ENCODE results near the gene TNFRSF1B.

The TNFRSF1B gene
- 154 to 185 (median 180) reads per million in 3 donors for total RNA-seq

DNA sequence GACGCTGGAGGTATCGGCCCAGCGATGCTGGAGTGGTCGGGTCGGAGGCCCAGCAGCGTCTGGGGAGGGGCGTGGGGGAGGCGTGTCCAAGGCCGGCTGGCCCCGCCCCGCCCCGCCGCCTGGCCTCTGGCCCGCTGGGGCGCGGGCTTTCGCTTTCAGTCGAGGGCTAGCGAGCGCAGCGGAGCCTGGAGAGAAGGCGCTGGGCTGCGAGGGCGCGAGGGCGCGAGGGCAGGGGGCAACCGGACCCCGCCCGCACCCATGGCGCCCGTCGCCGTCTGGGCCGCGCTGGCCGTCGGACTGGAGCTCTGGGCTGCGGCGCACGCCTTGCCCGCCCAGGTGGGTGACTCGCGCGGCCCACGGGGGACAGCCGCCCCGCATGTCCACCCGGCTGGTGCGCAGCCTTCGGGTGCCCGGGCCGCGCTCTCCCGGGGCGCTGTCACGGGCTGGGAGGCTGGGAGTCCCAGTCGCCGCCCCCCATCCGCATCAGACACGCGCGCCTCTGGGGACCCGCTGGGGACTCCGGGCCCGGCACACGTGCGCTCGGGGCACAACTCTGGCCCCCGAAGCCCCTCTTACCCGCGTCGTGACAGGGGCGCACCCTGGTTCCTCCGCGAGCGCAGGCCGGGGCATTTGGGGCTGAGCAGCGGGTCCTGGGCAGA lies at the start of gene TNFRSF1B:
Gene TNFRSF1B, plus strand, starts transcription at position 158 of the 659 bp plus-strand sequence. Its CDS starts 101 bp downstream, at position 259.
- H3K27ac ChIP-seq (ENCODE audit: insufficient read depth, low read length, poor library complexity, severe bottlenecking), result peak within 1 kb of the TSS; percentile 88
- peak; percentile 46 to 67 (median 47) for DNase-seq
- H3K27me3 ChIP-seq (replicated peaks; ENCODE audit: control insufficient read depth, insufficient read depth, low read length, poor library complexity, severe bottlenecking), result no peaks in the 10 kb centered on the region
- H3K4me3 ChIP-seq (ENCODE audit: insufficient read depth, low read depth, low read length, poor library complexity, severe bottlenecking), result peak within 1 kb of the TSS; percentile 86
- H3K4me1 ChIP-seq (ENCODE audit: control insufficient read depth, insufficient read depth, low read length, poor library complexity, severe bottlenecking), result peaks cover 53% of the 10 kb centered on the region
- H3K36me3 ChIP-seq (ENCODE audit: control insufficient read depth, insufficient read depth, low read length), result no peaks in the 10 kb centered on the region
- H3K9me3 ChIP-seq (ENCODE audit: control insufficient read depth, low read length), result no peaks in the 10 kb centered on the region

DNA sequence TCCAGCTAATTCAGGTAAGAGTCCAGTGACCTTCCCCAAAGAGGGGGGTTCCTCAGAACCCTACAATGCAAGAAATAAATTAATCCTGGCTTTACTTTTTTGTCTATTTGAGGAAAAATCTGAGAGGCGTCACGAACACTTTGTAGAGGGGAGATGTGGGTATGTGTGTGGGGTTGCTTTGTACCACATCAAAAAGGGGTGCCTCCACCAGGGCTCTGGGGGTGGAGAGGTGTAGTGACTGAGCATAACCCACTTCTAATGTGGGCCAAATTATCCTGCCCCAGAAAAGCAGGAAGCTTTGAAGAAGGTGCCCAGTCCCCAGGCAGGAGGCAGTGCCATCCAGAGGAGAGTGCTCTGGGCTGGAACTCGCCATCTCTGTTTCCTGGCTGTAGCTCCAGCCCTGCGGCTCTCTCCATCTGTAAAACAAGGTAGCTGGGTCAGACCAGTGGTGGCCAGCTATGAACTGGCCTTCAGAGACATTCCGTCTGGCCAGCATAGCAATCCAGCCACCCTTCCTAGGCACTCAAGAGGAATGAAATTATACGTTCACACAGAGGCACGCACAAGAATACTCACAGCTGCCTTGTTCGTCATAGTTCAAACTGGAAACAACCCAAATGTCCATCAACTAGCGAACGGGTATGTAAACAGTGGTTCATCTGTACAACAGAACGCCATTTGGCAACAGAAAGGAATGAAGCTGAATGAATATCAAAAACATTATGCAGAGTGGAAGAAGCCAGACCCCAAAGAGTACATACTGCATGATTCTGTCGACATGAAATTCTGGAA lies 45.4 kb upstream of the TNFRSF1B start:
- Histone ChIP-seq H3K27ac (ENCODE audit: insufficient read depth, low read length, poor library complexity, severe bottlenecking) (no peak overlapping the region), H3K4me1 (ENCODE audit: control insufficient read depth, insufficient read depth, low read length, poor library complexity, severe bottlenecking) (peaks cover 23% of the 10 kb centered on the region), H3K9me3 (ENCODE audit: control insufficient read depth, low read length) (no peaks in the 10 kb centered on the region), H3K4me3 (ENCODE audit: insufficient read depth, low read depth, low read length, poor library complexity, severe bottlenecking) (no peak overlapping the region), H3K36me3 (ENCODE audit: control insufficient read depth, insufficient read depth, low read length) (no peaks in the 10 kb centered on the region), H3K27me3 (replicated peaks; ENCODE audit: control insufficient read depth, insufficient read depth, low read length, poor library complexity, severe bottlenecking) (no peaks in the 10 kb centered on the region)
- DNase-seq, result no peak

DNA sequence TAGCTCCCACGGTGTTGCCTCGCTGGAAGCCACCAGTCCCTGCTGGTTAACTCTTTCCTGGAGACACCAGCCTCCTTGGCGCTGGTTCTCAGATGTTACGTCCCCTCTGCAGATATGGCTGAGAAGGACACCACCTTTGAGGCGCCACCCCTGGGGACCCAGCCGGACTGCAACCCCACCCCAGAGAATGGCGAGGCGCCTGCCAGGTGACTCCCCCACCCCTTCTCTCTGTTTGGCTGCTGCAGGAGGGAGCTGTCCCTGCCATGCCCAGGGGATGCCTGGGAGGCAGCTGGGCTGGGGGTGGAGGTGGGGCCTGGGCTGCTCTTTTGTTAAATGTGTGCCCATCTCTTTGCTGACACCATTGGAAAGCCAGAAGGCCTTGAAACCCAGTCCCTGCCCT lies 43.6 kb upstream of the TNFRSF1B start:
- peaks cover 23% of the 10 kb centered on the region for H3K4me1 ChIP-seq (ENCODE audit: control insufficient read depth, insufficient read depth, low read length, poor library complexity, severe bottlenecking)
- DNase-seq, result no peak
- H3K9me3 ChIP-seq (ENCODE audit: control insufficient read depth, low read length), result no peaks in the 10 kb centered on the region
- no peak overlapping the region for H3K4me3 ChIP-seq (ENCODE audit: insufficient read depth, low read depth, low read length, poor library complexity, severe bottlenecking)
- H3K27me3 ChIP-seq (replicated peaks; ENCODE audit: control insufficient read depth, insufficient read depth, low read length, poor library complexity, severe bottlenecking), result no peaks in the 10 kb centered on the region
- H3K27ac ChIP-seq (ENCODE audit: insufficient read depth, low read length, poor library complexity, severe bottlenecking), result no peak overlapping the region
- no peaks in the 10 kb centered on the region for H3K36me3 ChIP-seq (ENCODE audit: control insufficient read depth, insufficient read depth, low read length)

DNA sequence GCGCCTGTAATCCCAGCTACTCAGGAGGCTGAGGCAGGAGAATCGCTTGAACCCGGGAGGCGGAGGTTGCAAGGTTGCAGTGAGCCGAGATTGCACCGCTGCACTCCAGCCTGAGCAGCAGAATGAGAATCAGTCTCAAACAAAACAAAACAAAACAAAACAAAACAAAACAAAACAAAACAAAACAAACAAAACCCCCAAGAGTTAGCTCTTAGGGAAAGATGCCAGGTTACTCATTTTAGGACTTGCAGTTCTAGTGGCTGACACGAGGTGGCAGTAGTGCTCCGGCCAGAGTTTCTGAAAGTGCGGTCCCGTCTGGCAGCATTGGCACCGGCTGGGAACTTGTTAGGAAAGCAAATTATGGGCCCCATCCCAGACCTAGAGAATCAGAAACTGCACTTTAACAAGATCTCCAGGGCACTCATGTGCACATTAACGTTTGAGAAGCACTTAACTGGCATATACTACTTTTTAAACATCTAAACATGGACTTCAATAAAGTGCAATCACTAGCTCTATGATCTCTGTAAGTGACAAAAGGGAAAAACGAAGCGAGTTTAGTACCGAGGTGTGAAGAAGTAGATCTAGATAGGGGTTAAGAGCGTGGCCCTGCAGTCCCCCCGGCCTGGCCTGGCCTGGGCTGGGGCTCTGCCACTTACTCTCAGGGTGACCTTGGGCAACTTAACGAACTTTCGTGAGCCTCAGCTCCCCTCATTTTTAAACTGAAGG lies 41.9 kb upstream of the TNFRSF1B start:
- Histone ChIP-seq H3K4me3 (ENCODE audit: insufficient read depth, low read depth, low read length, poor library complexity, severe bottlenecking) (no peak overlapping the region), H3K4me1 (ENCODE audit: control insufficient read depth, insufficient read depth, low read length, poor library complexity, severe bottlenecking) (peaks cover 23% of the 10 kb centered on the region), H3K9me3 (ENCODE audit: control insufficient read depth, low read length) (no peaks in the 10 kb centered on the region), H3K36me3 (ENCODE audit: control insufficient read depth, insufficient read depth, low read length) (no peaks in the 10 kb centered on the region), H3K27me3 (replicated peaks; ENCODE audit: control insufficient read depth, insufficient read depth, low read length, poor library complexity, severe bottlenecking) (no peaks in the 10 kb centered on the region), H3K27ac (ENCODE audit: insufficient read depth, low read length, poor library complexity, severe bottlenecking) (no peak overlapping the region)
- DNase-seq, result peak; percentile 64 to 70 (median 69)

DNA sequence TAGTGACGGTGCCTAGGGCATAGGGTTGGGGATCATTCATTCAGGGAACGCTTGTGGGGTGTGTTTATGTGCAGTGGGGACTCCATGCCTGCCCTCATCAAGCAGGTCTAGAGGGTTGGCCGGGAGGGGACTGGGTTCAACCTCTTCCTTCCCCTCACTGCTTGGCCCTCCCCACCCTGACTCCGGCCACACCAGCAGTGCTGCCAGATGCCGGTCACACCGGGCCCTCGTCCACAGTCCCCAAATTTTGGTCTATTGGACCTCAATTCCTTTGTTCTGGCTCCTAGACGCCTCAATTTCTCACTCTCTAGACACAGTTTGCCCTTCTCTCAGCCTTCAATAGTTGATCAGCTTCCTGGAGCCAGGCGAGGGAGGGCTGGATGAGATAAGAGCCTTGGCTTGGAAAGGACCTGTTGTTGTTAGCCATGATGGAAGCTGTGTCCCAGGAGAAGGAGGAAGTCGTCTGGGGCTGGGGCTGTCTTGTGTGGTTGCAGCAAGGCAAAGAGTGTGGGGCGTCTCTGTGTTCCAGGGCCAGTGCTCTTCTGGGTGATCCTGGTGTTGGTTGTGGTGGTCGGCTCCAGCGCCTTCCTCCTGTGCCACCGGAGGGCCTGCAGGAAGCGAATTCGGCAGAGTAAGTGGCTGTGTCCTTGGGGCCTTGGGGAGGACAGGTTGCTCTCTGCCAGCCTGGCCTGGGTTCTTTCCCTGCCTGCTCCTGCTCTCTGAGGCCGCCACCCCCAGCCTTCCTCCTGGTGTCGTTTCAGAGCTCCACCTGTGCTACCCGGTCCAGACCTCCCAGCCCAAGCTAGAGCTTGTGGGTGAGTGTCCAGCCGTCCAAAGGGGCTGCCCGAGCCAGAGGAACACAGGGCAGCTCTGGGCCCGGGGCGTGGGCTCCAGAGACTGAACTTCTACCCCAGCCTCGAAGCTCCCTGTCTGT lies 41.1 kb upstream of the TNFRSF1B start:
- Histone ChIP-seq H3K4me1 (ENCODE audit: control insufficient read depth, insufficient read depth, low read length, poor library complexity, severe bottlenecking) (peaks cover 27% of the 10 kb centered on the region), H3K36me3 (ENCODE audit: control insufficient read depth, insufficient read depth, low read length) (no peaks in the 10 kb centered on the region), H3K9me3 (ENCODE audit: control insufficient read depth, low read length) (no peaks in the 10 kb centered on the region), H3K4me3 (ENCODE audit: insufficient read depth, low read depth, low read length, poor library complexity, severe bottlenecking) (no peak overlapping the region), H3K27ac (ENCODE audit: insufficient read depth, low read length, poor library complexity, severe bottlenecking) (no peak overlapping the region), H3K27me3 (replicated peaks; ENCODE audit: control insufficient read depth, insufficient read depth, low read length, poor library complexity, severe bottlenecking) (no peaks in the 10 kb centered on the region)
- no peak for DNase-seq

DNA sequence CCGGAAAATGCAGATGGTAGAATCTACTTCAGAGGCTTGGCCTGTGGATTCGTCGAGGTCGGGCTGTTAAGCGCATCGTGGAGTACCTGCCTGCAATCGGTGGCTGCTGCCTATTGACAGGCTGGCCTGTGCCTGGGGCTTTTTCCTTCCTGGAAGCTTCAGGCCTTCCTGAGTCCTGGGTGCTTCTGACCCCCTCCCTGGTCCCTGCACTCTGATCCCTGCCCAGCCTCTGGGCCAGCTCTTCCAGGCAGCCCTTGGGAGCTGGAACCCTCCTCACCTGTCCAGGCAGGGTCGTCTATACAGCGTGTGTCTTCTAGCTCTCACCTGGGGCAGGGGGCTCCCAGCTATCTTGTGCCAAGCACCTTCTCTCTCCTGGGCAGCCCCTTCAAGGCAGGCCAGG lies 40.0 kb upstream of the TNFRSF1B start:
- Histone ChIP-seq H3K27ac (ENCODE audit: insufficient read depth, low read length, poor library complexity, severe bottlenecking) (no peak overlapping the region), H3K4me1 (ENCODE audit: control insufficient read depth, insufficient read depth, low read length, poor library complexity, severe bottlenecking) (peaks cover 27% of the 10 kb centered on the region), H3K27me3 (replicated peaks; ENCODE audit: control insufficient read depth, insufficient read depth, low read length, poor library complexity, severe bottlenecking) (no peaks in the 10 kb centered on the region), H3K9me3 (ENCODE audit: control insufficient read depth, low read length) (no peaks in the 10 kb centered on the region), H3K4me3 (ENCODE audit: insufficient read depth, low read depth, low read length, poor library complexity, severe bottlenecking) (no peak overlapping the region), H3K36me3 (ENCODE audit: control insufficient read depth, insufficient read depth, low read length) (no peaks in the 10 kb centered on the region)
- no peak for DNase-seq

DNA sequence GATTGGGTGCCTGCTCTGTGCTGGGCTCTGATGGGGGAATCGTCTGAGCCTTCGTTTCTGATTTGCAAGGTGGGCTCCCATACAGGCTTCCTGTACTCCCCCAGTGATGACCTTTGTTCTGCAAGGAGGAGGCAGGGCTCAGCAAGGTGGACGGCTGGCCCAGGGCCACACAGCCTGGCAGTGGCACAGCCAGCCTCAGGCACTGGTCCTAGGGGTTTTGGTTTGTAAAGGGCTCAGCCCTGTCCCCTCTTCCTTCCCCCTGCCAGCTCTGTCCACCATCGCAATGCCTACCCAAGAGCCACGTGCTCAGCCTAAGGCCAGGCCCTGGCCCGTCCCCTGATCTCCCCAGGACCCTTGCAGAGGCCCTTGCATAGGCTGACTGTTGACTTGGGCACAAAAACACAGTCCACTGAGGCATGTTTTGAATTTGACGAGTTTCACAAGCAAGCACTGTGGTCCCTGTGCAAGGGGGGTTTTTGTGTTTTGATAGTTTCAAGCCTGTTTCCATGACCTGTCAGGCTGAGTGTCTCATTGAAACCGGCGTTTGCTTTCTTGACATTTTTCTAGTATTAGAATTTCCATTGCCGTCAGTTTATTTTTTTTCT lies 39.5 kb upstream of the TNFRSF1B start:
- H3K4me3 ChIP-seq (ENCODE audit: insufficient read depth, low read depth, low read length, poor library complexity, severe bottlenecking), result no peak overlapping the region
- no peak overlapping the region for H3K27ac ChIP-seq (ENCODE audit: insufficient read depth, low read length, poor library complexity, severe bottlenecking)
- H3K27me3 ChIP-seq (replicated peaks; ENCODE audit: control insufficient read depth, insufficient read depth, low read length, poor library complexity, severe bottlenecking), result no peaks in the 10 kb centered on the region
- H3K36me3 ChIP-seq (ENCODE audit: control insufficient read depth, insufficient read depth, low read length), result no peaks in the 10 kb centered on the region
- no peak for DNase-seq
- no peaks in the 10 kb centered on the region for H3K9me3 ChIP-seq (ENCODE audit: control insufficient read depth, low read length)
- peaks cover 32% of the 10 kb centered on the region for H3K4me1 ChIP-seq (ENCODE audit: control insufficient read depth, insufficient read depth, low read length, poor library complexity, severe bottlenecking)

DNA sequence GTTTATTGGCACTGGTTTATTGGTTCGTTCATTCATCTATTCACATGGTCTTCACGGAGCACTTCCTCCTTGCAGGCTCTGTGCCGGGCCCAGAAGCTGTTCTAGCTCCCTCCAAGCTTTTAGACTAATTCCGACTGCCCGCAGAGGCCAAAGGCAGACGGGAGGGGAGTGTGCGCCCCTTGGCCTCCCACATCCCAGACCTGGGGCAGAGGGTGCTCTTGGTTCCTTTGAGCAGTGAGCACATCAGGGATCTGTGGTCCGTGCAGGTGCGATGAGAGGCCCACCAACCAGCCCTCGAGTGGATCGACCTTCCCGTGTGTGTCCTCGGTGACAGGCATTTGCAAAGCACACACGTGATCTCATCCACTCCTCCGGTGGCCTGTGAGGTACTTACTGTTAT lies 38.7 kb upstream of the TNFRSF1B start:
- H3K27ac ChIP-seq (ENCODE audit: insufficient read depth, low read length, poor library complexity, severe bottlenecking), result no peak overlapping the region
- no peak overlapping the region for H3K4me3 ChIP-seq (ENCODE audit: insufficient read depth, low read depth, low read length, poor library complexity, severe bottlenecking)
- no peaks in the 10 kb centered on the region for H3K27me3 ChIP-seq (replicated peaks; ENCODE audit: control insufficient read depth, insufficient read depth, low read length, poor library complexity, severe bottlenecking)
- no peaks in the 10 kb centered on the region for H3K36me3 ChIP-seq (ENCODE audit: control insufficient read depth, insufficient read depth, low read length)
- H3K9me3 ChIP-seq (ENCODE audit: control insufficient read depth, low read length), result no peaks in the 10 kb centered on the region
- peaks cover 35% of the 10 kb centered on the region for H3K4me1 ChIP-seq (ENCODE audit: control insufficient read depth, insufficient read depth, low read length, poor library complexity, severe bottlenecking)
- DNase-seq, result no peak

DNA sequence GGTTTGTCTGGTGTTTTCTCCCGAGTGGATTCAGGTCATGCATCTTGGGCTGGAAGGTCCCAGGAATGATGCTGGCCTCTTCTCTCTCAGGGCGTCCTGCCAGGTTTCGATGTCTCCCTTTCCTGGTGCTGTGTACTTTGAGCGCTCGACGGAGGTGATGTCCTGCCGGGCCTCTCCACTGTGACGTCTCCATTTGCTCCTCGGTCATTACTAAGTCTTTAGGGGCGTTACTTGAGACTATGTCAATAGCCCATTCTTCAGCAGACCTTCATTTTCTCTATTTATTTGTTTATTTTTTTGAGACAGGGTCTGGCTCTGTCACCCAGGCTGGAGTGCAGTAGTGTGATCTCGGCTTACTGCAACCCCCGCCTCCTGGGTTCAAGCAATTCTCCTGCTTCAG lies 37.2 kb upstream of the TNFRSF1B start:
- peaks cover 38% of the 10 kb centered on the region for H3K4me1 ChIP-seq (ENCODE audit: control insufficient read depth, insufficient read depth, low read length, poor library complexity, severe bottlenecking)
- no peak for DNase-seq
- H3K36me3 ChIP-seq (ENCODE audit: control insufficient read depth, insufficient read depth, low read length), result no peaks in the 10 kb centered on the region
- H3K27ac ChIP-seq (ENCODE audit: insufficient read depth, low read length, poor library complexity, severe bottlenecking), result no peak overlapping the region
- no peak overlapping the region for H3K4me3 ChIP-seq (ENCODE audit: insufficient read depth, low read depth, low read length, poor library complexity, severe bottlenecking)
- H3K9me3 ChIP-seq (ENCODE audit: control insufficient read depth, low read length), result no peaks in the 10 kb centered on the region
- H3K27me3 ChIP-seq (replicated peaks; ENCODE audit: control insufficient read depth, insufficient read depth, low read length, poor library complexity, severe bottlenecking), result no peaks in the 10 kb centered on the region

All from effector memory CD4-positive, alpha-beta T cell (primary cell).